Colon (tissue), 2 donors: ENCODE data around the gene NRDC.
"Not testable (repeated sequence)": the region's sequence is repeated elsewhere in the genome, so short reads cannot be mapped to it uniquely, and the experiment has no call there.

ENCODE experiments used
- FAIRE-seq: peaks from 2 replicates; lab custom pipeline; 2012; peaks lifted over from hg19 to GRCh38; lab: Jason Lieb, UNC
- donor health status: control.
- donor health status: control.

Gene NRDC

DNA sequence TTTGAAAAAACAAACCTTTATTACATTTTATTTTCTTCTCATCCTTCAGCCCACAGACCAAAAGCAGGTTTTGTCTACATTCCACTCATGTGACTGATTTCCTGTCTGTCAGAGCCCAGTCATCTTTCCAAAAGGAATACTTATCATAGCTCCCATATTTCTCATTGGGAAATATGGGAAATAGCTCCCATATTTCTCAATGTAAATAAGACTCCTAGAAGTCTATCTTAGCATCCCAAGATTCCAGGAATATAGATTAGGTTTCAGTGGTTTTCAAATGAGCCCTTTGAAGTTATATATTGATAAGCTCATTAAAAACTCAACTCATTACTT lies 19.1 kb upstream of the NRDC start:
- FAIRE-seq: no peak

GRCh38 chr1:51894748-51895147 lies 16.2 kb upstream of the NRDC start:
- FAIRE-seq: not testable (repeated sequence)

DNA sequence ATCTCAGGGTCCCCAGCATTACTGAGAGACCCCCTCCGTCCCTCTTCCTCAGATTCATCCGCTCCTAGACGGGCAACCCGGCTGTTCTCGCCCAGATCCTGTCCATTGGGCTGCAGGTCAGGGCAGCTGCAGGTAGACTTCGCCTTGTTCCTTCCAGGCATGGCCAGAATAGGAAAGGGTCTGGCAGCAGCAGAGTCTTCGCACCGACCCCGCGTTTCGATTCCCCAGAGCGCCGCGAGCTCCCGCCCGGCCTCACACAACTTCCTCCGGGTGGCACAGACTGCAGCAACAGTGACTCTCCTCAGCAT lies 265 bp downstream of the NRDC start:
- FAIRE-seq: no peak

- FAIRE-seq: no peak
These were observed 856 bp downstream of the NRDC start for GRCh38 chr1:51877434-51878307.

GRCh38 chr1:51875836-51876235 lies 2.7 kb downstream of the NRDC start:
- no peak for FAIRE-seq

GRCh38 chr1:51875291-51875772 lies 3.2 kb downstream of the NRDC start:
- FAIRE-seq: no peak

- FAIRE-seq: not testable (repeated sequence)
These were observed 5.3 kb downstream of the NRDC start for GRCh38 chr1:51873270-51873669.

- FAIRE-seq: no peak
These were observed 7.1 kb downstream of the NRDC start for GRCh38 chr1:51871351-51871975.

GRCh38 chr1:51870603-51871350 lies 7.8 kb downstream of the NRDC start:
- no peak for FAIRE-seq

GRCh38 chr1:51867479-51868232 lies 10.9 kb downstream of the NRDC start:
- no peak for FAIRE-seq

- no peak for FAIRE-seq
These were observed 15.1 kb downstream of the NRDC start for GRCh38 chr1:51863384-51863783.

DNA sequence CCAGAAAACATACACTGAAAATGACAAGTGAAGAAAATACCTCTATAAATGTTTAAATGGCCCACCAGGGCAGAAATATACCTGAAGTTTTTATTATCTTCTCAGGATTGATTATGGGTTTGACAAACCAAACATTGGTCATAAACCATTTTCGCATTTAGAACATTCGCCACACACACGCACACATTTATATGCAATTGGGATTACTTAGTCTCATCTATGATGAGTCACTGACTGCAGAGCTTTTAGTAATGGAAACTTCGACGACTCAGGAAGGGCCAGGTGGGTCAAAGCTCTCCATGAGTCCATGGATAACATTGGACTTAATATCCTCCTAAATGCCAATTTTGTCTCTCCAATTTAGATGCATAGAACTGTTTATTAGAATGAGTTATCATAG lies 16.9 kb downstream of the NRDC start:
- FAIRE-seq: no peak

GRCh38 chr1:51859735-51860134 lies 18.8 kb downstream of the NRDC start:
- no peak for FAIRE-seq

GRCh38 chr1:51859333-51859732 lies 19.2 kb downstream of the NRDC start:
- no peak for FAIRE-seq

DNA sequence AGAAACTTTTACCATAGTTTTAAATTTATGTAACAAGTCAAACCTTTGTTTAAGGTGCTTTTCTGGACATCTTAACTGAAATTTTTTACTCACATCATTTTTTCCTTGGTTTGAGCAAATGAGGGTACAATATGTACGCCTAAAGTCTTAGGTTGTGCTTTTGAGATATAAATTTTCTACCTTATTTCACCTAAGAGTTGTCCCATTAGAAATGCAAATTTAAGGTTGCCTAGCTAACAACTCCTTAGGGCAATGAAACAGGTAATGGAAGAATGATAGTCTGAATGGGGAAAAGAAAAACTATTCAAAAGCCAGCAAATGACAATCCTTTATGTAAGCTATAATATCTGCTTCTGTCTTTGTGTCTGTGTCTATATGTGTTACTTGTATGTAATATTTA lies 19.6 kb downstream of the NRDC start:
- no peak for FAIRE-seq

DNA sequence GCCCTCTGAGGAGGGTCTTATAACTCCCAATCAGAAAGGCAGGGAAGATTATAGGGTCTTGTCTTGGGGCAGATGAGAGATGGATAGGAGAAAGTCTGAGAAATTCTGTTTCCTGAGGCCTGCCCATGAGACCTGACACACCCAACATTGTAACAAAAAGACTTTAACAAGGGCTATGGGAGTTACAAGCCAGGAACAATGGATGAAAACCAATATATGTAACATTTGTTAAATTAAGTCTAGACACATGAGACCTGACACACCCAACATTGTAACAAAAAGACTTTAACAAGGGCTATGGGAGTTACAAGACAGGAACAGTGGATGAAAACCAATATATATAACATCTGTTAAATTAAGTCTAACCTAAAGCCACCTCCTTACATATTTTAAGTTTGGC lies 21.8 kb downstream of the NRDC start:
- FAIRE-seq: no peak

DNA sequence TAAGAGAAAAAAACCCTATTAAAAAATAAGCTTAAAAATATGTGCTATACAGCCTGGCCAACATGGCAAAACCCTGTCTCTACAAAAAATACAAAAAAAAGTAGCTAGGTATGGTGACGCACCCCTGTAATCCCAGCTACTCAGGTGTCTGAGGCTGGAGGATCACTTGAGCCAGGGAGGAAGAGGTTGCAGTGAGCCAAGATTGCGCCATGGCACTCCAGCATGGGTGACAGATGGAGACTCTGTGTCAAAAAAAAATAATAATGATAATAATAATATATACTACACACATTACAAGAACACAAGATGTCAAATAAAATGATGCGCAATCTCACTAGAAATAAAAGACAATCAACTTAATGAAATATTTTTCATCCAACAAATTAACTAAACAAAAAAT lies 22.9 kb downstream of the NRDC start:
- no peak for FAIRE-seq

- no peak for FAIRE-seq
These were observed 25.2 kb downstream of the NRDC start for GRCh38 chr1:51853360-51853759.

GRCh38 chr1:51851882-51852396 lies 26.6 kb downstream of the NRDC start:
- no peak for FAIRE-seq

DNA sequence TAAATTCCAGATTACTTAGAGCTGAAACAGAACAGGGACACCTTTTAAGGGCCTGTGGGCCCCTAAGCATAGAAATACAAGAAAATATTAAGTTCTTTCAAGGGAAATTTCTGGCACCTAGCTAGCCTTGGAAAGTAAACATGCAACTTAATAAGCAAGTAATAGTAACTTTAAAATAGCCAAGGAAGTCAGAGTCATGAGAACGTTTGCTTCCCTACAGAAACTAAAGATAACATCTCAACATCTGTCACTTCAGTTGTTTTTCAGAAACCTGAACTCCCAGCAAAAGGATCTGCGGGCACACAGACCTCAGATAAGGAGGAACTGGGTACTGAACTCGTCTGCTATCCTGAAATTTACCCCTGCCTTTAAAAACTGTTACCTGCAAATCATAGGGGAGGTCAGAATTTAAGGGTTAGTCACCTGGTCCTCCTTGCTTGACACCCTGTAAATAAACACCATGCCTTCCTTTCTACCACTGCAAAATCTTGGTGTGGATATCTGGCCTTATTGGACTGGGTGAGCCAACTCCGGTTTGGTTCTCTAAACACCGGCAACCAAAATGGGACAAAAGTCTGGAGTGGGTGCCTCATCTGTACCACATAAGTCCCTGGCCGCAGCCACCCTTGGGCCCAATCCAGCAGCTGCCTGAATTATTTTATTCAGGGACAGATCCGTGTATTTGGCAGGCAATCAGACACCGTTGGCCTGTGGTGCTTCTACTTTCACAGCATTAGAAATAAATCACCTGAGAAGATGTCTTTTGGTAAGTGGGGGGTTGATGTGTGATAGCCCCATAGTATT lies 27.9 kb downstream of the NRDC start:
- FAIRE-seq: no peak

- FAIRE-seq: no peak
These were observed 31.1 kb downstream of the NRDC start for GRCh38 chr1:51847294-51847920.
